ENCODE measurements around the gene KDM4C. TPM values are rescaled to one million over a fixed set of nuclear protein-coding genes. Genes with fewer than 3 reads are reported as not detected.

Gene KDM4C
- total and polyA plus RNA-seq, 12 donors, result 6.1 to 18.2 (median 14.6) TPM

GRCh38 chr9:6833518-6834192 is 75.9 kb downstream of the KDM4C start:
- 69 to 74% methylated on average over 12 of the region's 12 CpGs for WGBS, 2 donors
- H3K36me3 ChIP-seq, result peaks cover 0 to 41% (median 14%) of the 10 kb centered on the region in 9 donors
- peaks cover 0 to 8% (median 0%) of the 10 kb centered on the region in 9 donors for H3K4me1 ChIP-seq
- ATAC-seq (no peak), DNase-seq (no peak)
- no peak for TF ChIP-seq CTCF (IDR thresholded peaks at IDR 0.05)
- no peak overlapping the region for H3K4me3 ChIP-seq
- intact Hi-C loops (cut with DNase I), result loop anchor here in 1 of 10 donors (10.0 kb wide), 1 partner anchor 701 kb away; no protein-coding TSS in a partner anchor
- H3K27ac ChIP-seq, result no peak overlapping the region
- H3K9me3 ChIP-seq, result peaks cover 0 to 14% (median 0%) of the 10 kb centered on the region in 11 donors
- no peaks in the 10 kb centered on the region for H3K27me3 ChIP-seq

GRCh38 chr9:6834306-6834705 is 76.5 kb downstream of the KDM4C start:
- H3K27me3 ChIP-seq, result no peaks in the 10 kb centered on the region
- ATAC-seq (no peak), DNase-seq (no peak)
- intact Hi-C loops (cut with DNase I), result loop anchor here in 1 of 10 donors (10.0 kb wide), 1 partner anchor 700 kb away; no protein-coding TSS in a partner anchor
- H3K9me3 ChIP-seq, result peaks cover 0 to 14% (median 0%) of the 10 kb centered on the region in 11 donors
- no peak overlapping the region for H3K27ac ChIP-seq
- no peak for TF ChIP-seq CTCF (IDR thresholded peaks at IDR 0.05)
- 97 to 98% methylated on average over 20 of the region's 20 CpGs for WGBS, 2 donors
- H3K4me1 ChIP-seq, result peaks cover 0 to 10% (median 0%) of the 10 kb centered on the region in 9 donors
- no peak overlapping the region for H3K4me3 ChIP-seq
- peaks cover 0 to 36% (median 14%) of the 10 kb centered on the region in 9 donors for H3K36me3 ChIP-seq

- no peak for TF ChIP-seq CTCF (IDR thresholded peaks at IDR 0.05)
- H3K27ac ChIP-seq, result no peak overlapping the region
- no peaks in the 10 kb centered on the region for H3K27me3 ChIP-seq
- H3K9me3 ChIP-seq, result peaks cover 0 to 7% (median 0%) of the 10 kb centered on the region in 11 donors
- intact Hi-C loops (cut with DNase I), result loop anchor here in 1 of 10 donors (10.0 kb wide), 1 partner anchor 697 kb away; no protein-coding TSS in a partner anchor
- DNase-seq (no peak), ATAC-seq (no peak)
- peaks cover 0 to 10% (median 0%) of the 10 kb centered on the region in 9 donors for H3K4me1 ChIP-seq
- H3K36me3 ChIP-seq, result peaks cover 0 to 23% (median 6%) of the 10 kb centered on the region in 9 donors
- no peak overlapping the region for H3K4me3 ChIP-seq
- 24 to 55% methylated on average over 6 of the region's 6 CpGs for WGBS, 2 donors
Observed at GRCh38 chr9:6838158-6838557, 80.4 kb downstream of the KDM4C start.

GRCh38 chr9:6842584-6842947 is 84.8 kb downstream of the KDM4C start:
- intact Hi-C loops (cut with DNase I), result loop anchor here in 1 of 10 donors (10.0 kb wide), 1 partner anchor 58 kb away; no protein-coding TSS in a partner anchor
- 78 to 85% methylated on average over 3 of the region's 3 CpGs for WGBS, 2 donors
- H3K9me3 ChIP-seq, result no peaks in the 10 kb centered on the region
- no peak overlapping the region for H3K4me3 ChIP-seq
- DNase-seq (no peak), ATAC-seq (no peak)
- no peak overlapping the region for H3K27ac ChIP-seq
- peaks cover 0 to 17% (median 6%) of the 10 kb centered on the region in 9 donors for H3K4me1 ChIP-seq
- no peaks in the 10 kb centered on the region for H3K27me3 ChIP-seq
- peaks cover 0 to 6% (median 0%) of the 10 kb centered on the region in 9 donors for H3K36me3 ChIP-seq
- TF ChIP-seq CTCF (IDR thresholded peaks at IDR 0.05), result no peak
